ENCODE data around the gene SNTB2.
"Not testable (repeated sequence)": the region's sequence is repeated elsewhere in the genome, so short reads cannot be mapped to it uniquely, and the experiment has no call there.

SNTB2 gene

GRCh38 chr16:69236319-69236718, 49.4 kb downstream of the SNTB2 start:
- DNase-seq (ENCODE audit: low read depth in 2 of 2), result no peak

GRCh38 chr16:69237296-69237695, 50.3 kb downstream of the SNTB2 start:
- no peak for DNase-seq (ENCODE audit: low read depth in 2 of 2)

- no peak for DNase-seq (ENCODE audit: low read depth in 2 of 2)
These were observed 52.9 kb downstream of the SNTB2 start for GRCh38 chr16:69239851-69240250.

- DNase-seq (ENCODE audit: low read depth in 2 of 2), result no peak
These were observed 53.4 kb downstream of the SNTB2 start for GRCh38 chr16:69240331-69240730.

GRCh38 chr16:69241926-69242325, 55.0 kb downstream of the SNTB2 start:
- no peak for DNase-seq (ENCODE audit: low read depth in 2 of 2)

- no peak for DNase-seq (ENCODE audit: low read depth in 2 of 2)
These were observed 56.5 kb downstream of the SNTB2 start for GRCh38 chr16:69243479-69243878.

GRCh38 chr16:69244336-69244735, 57.4 kb downstream of the SNTB2 start:
- DNase-seq (ENCODE audit: low read depth in 2 of 2), result no peak

- no peak for DNase-seq (ENCODE audit: low read depth in 2 of 2)
These were observed 63.1 kb downstream of the SNTB2 start for GRCh38 chr16:69250081-69250480.

GRCh38 chr16:69253870-69254341, 66.9 kb downstream of the SNTB2 start:
- no peak for DNase-seq (ENCODE audit: low read depth in 2 of 2)

- not testable (repeated sequence) for DNase-seq (ENCODE audit: low read depth in 2 of 2)
These were observed 72.4 kb downstream of the SNTB2 start for GRCh38 chr16:69259428-69259764.

GRCh38 chr16:69260019-69260418, 73.1 kb downstream of the SNTB2 start:
- no peak for DNase-seq (ENCODE audit: low read depth in 2 of 2)

GRCh38 chr16:69260506-69260905, 73.5 kb downstream of the SNTB2 start:
- DNase-seq (ENCODE audit: low read depth in 2 of 2), result no peak

GRCh38 chr16:69266334-69267063, 79.5 kb downstream of the SNTB2 start:
- DNase-seq (ENCODE audit: low read depth in 2 of 2), result no peak

GRCh38 chr16:69267633-69268032, 80.7 kb downstream of the SNTB2 start:
- DNase-seq (ENCODE audit: low read depth in 2 of 2), result no peak

GRCh38 chr16:69270395-69270794, 83.4 kb downstream of the SNTB2 start:
- DNase-seq (ENCODE audit: low read depth in 2 of 2), result no peak

GRCh38 chr16:69270831-69271230, 83.9 kb downstream of the SNTB2 start:
- no peak for DNase-seq (ENCODE audit: low read depth in 2 of 2)

GRCh38 chr16:69273009-69273408, 86.0 kb downstream of the SNTB2 start:
- DNase-seq (ENCODE audit: low read depth in 2 of 2), result no peak

- DNase-seq (ENCODE audit: low read depth in 2 of 2), result no peak
These were observed 87.8 kb downstream of the SNTB2 start for GRCh38 chr16:69274699-69275235.

GRCh38 chr16:69276148-69277115, 89.5 kb downstream of the SNTB2 start:
- no peak for DNase-seq (ENCODE audit: low read depth in 2 of 2)

GRCh38 chr16:69277413-69277812, 90.4 kb downstream of the SNTB2 start:
- no peak for DNase-seq (ENCODE audit: low read depth in 2 of 2)

- DNase-seq (ENCODE audit: low read depth in 2 of 2), result no peak
These were observed 96.9 kb downstream of the SNTB2 start for GRCh38 chr16:69283851-69284250.

- DNase-seq (ENCODE audit: low read depth in 2 of 2), result no peak
These were observed 98.3 kb downstream of the SNTB2 start for GRCh38 chr16:69285240-69285639.

Data from activated CD8-positive, alpha-beta memory T cell treated with anti-CD3 and anti-CD28 coated beads for 4 hours (primary cell).